Measurements from ENCODE around the gene ZNF385A.
"Not testable (repeated sequence)": the region's sequence is repeated elsewhere in the genome, so short reads cannot be mapped to it uniquely, and the experiment has no call there.

The ZNF385A gene

DNA sequence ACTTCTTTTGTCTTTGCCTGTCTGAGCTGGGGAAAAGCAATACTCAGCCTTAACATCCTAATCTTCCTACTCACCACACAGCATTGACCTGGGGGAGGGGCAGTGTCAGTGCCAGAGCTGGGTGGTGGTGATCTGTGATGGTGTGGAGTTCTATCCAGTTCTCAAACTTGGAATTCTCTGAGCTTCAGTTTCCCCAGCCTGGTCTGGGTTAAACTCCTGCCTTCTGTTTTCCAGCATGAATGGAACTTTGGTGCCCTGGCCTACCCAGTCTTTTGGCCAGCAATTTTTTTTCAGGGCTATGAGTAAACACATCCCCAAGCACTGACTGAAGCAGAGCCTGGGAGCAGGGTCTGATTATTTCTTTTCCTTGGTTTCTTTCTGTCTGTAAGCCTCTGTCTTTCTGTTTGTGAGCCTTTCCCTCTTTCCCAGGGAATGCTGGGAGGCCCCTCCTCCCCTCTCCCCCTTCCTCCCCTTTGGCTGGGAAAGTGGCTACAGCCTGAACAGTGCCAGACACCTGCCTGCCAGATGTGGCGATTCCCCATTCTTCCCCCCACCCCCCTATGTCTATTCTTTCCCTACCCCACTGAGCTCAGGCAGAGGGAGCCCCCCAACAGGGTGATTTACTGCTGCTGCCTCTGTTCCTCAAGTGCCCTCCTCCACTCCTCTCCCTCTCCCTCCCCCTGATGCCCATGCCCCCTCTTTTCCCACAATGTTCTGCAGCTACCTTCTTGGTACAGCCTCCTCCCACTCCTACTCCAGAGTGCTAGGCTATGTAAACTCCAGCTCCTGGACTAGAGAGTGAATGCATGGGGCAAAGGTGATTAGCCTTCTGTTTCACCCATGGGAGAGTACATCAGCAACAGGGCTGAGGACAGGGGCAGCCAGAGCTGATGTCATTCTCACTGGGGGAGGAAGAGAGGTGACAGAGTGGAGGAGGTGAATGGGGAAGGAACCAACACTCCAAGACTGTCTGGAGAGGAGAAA, 31.4 kb downstream of the ZNF385A start:
- DNase-seq, result no peak

DNA sequence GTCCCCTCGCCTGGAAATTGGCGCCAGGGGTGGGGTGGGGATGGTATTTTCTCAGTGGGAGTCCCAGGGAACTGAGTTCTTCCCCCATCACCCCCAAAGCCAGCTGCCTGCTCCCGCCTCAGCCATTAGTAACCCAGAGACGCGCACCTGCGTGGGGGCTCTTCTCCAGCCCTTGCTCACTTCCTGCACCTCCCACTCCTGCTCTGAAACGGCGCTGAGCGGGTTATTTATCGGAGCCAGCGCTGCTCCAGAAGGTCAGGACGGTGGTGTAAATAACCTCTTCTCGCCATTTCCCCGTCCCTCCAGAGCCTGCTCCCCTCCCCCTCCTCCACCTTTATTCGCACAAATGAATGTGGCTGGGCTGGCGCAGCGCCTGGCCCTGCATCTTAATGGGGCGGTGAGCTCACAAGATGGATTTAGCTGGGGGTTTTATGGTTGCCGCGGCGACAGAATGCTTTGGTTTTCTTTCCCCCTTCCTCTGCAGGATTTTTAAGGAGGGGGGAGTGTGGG, 32.5 kb downstream of the ZNF385A start:
- DNase-seq, result no peak

DNA sequence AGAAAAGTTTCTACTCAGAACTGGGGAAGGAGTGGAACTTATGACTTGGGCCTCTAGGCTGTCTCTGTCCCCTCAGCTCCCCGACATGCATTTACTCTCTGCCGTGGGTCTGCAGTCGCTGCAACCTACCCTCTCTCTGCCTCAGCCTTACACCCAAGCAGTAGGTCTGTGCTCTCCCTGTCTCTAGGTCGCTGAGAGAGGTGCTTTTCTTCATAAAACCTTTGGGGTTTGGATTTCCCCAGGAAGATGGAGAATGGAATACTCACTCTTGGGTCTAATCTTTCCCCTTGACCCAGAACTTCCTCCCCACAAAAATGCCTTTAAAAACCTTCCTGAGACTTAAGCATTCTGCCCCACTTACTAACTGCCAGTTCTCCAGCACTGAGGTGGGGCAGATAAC, 33.2 kb downstream of the ZNF385A start:
- no peak for DNase-seq

DNA sequence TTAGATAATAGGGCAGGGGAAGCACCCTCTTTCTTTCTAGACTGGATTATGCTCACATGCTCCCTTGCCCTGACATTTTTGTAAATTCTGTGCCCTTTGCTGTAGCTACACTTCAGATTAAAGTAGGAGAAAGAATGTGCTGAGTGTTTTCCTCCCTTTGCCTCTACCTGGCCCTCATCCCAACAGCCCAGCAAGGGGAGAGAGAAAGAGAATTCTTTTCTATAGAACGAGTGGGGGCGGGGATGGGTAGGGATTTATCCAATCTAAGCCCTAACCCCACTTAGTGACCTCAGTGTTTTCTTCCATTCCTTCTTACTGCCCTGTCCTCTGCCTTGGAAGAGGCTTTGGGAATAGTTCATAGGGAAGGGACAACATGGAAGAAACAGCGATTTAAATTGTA, 33.8 kb downstream of the ZNF385A start:
- no peak for DNase-seq

DNA sequence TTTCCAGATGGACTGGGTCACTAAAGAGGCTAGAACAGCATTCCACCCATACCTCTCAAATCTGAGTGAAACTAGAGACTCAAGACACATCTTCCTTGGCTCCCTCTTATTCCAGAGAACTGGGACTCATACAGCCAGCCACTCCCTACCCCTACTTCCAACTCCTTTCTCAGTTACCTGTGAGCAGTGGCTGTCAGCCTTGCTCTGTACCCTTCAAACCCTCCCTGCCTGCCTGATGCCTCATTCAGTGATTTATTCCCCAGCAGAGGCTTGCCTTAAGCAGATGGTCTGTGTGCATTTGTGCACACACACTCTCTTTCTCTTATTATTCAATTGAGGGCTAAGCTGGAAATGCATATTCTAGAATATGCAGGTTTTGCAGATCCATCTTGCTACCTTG, 34.9 kb downstream of the ZNF385A start:
- DNase-seq, result no peak

DNA sequence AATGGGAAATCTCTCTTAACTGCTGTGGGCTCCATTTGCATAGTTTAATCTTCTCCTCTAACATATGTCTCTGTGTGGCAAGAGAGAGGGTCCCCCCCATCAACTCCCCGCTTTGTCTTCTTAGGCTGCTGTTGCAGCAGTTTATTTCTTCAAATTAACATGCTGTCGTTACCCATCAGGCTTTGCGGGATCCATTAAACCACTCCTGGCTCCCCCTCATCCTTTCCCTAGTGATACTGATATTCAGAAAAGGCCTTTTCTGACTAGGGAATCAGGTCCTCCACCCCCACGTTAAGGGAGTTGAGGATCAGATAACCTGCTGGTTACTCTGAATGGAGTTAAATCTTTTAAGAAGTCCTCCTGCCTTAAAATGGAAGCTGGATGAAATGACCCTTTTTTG, 35.5 kb downstream of the ZNF385A start:
- no peak for DNase-seq

DNA sequence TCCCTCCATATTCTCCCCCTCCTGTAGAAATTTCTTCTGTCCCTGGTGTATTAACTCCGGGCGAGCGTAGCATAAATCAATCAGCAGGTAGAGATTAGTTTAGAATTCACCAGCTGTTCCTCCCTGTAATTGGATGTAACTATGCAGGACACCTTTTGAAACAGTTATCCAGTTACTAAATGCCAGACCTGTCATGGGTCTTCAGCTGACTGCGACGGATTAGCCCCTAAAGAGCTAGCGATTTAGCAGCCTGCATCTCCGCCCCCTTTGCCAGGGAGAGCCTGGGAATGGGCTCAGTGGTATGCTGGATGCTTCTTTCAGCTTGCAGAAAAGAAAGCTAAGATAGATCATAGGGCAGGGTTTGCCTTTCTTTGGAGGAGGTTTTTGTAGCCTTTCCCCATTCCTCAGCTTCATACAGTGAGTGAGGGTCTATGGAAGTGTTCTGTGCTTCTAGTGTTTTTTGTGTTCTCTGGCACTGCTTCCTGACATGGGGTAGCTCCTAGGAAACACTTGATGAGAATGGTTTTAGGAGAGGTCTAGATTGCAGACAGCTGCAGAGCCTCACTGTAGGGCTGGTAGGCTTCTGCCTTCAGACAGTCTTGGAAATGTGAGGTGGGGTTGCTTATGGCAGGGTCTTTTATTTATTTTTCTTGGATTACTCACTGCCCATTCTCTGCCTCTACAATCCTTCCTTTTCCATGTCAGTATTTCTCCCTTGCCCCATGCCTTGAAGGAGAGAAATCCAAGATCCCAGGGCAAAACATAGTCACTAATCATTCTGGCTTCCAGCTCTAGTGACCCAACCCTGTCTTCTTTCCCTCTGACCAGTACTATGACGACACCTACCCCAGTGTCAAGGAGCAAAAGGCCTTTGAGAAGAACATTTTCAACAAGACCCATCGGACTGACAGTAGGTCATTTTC, 42.9 kb downstream of the ZNF385A start:
- no peak for DNase-seq

DNA sequence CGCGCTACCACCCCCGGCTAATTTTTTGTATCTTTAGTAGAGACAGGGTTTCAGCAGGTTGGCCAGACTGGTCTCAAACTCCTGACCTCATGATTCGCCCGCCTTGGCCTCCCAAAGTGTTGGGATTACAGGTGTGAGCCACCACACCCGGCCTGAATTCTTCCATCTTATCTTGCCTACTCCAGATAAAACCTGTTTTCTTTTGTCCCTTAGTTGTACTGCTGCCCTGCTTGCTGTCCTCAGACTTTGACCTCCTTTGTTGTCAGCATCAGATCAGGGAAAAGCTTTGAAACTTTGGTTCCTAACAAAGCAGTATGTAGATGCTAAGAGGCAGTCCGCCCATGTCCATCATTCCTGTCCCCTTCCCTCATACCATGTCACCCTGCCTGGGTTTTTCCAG, 43.7 kb downstream of the ZNF385A start:
- no peak for DNase-seq

DNA sequence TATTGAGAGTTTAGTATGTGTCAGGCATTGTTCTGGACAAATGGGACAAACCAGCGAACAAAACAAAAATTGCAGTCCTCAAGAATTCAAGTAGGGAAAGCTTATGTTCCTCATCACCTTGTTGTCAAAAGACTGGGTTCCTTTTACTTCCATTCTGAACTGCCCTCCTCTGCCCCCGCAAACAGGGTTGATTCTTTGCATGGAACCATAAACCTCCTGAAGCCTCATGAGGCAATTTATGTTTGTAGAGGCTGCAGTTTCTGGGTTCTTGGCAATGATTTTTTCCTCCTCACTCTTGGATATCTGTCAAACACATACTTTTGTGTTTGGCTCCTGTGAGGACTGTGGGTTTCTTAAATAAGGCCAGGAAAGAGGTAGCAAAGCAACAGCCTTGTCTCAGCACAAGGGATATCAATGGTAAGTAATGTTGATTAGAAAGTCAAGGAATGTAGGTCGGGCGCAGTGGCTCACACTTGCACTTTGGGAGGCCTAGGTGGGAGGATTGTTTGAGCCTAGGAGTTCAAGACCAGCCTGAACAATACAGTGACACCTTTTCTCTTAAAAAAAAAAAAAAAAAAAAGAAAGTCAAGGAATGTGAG, 45.7 kb downstream of the ZNF385A start:
- DNase-seq, result no peak

DNA sequence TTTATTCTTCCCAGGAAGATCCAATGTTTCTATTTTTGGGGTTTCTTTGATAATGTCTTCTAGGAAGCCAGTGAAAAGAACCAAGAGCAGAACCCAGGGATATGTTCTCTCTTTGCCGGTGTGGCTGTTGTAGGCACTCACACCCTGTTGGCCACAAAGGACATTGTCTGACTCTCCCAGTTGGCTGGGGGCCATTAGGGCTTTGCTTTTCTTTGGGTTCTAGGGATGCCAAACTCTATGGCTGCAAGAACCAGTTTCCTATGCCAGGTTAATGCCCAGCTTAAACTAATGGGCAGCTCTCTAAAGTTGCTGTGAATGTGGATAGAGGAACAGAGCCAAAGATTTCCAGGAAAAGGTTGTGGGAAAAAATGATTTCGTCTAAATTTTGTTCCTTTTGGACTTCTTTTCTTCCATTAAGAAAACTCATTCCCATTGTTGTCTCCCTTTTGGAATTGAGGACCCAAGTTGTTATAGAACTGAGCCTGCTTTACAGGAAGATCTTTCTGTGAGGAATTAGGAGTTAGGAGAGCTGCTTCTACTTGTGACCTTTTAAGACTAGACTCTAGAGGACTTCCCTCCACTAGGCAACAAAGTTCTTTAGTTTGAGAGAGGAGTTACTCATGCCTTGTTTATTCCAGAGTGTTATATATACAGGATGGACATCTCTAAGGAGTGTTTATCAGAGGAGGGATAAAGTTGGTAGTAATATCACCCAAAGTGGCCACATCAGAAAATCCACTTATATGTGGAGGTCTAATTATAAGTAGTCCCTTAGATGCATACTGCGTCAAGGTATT, 46.5 kb downstream of the ZNF385A start:
- no peak for DNase-seq

DNA sequence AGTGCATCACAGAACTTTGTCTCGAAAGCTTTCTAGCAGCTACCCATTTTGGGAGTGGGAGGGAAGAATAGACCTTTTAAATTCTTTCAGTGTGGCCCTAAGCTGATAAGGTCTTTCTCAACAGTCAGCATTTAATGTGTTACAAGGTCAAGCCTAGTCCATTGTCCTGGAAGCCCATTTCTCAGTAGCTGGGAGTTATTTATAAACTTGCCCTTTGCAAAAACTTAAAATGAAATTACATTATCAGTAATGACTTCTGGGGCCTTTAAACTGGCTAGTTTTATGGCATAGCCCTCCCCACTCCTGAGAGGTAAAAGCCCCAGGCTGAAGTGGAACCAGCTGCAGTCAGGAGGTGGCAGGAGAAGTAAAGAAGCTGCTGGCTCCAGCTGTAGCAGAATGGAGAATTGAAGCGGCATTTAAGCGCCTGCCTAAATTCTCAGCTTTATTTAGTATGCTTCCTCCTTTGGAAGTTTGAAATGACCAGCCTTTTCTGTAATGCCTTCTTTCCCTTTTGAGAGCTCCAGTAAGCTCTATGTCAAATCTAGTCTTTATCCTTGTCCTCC, 47.2 kb downstream of the ZNF385A start:
- no peak for DNase-seq

DNA sequence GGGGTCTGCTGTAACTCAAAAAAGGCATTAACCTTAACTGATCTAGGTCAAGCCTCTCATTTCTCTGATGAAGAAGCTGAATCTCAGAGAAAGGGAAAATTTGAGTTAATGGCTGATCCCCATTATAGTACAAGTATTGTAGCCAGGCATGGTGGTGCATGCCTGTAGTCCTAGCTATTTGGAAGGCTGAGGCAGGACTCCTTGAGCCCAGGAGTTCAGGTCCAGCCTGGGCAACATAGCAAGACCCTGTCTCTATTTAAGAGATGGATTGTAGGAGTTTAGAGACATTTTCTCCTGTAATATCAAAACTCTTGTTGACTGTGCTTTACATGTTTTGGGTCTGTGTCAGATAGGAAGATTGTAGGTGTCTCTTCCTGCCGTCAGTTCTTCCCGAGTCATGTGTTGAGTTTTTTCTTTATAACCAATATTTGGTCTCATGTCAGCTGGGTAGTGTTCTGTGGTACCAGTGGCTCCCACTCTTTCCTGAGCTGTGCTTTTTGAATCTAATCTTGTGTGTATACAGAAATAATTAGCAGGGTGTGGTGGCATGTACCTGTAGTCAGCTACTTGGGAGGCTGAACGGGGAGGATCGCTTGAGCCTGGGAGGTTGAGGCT, 51.0 kb downstream of the ZNF385A start:
- no peak for DNase-seq

DNA sequence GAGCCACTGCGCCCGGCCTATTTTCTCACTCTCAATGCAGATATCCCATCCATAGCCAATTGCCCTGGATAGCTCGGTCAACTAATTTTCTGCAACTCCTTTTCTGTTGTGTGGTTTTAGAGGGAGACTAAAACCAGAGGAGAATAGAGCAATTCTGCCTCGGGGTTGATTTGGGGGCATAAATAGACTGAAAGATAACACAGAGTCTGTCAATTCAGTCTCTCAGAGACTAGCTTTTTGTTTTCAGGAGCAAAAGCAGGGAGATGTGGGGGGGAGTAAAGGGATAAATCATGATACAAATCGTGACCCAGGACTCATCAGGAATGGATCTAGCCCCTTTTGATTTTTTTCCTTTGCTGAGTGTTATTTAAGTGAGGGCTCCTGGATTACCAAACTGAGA, 53.1 kb downstream of the ZNF385A start:
- DNase-seq, result no peak

DNA sequence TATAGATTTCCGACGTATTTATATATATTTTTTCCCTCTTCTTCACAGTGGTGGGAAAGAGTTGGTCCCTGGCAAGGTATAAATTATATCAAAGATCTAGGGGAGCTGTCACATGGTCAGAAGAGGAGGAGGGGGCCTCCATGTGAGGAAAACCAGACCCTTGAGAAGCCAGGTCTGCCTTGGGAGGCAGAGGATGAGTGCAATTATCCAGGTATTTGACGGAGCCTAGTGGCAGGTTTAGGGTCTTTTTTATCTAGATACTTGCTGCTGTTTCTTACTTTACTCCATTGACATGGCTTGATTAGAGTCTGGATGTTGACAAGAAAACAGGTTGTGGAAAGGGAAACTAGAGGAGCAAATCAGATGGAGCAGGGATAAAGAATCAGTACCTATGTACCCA, 54.1 kb downstream of the ZNF385A start:
- no peak for DNase-seq

DNA sequence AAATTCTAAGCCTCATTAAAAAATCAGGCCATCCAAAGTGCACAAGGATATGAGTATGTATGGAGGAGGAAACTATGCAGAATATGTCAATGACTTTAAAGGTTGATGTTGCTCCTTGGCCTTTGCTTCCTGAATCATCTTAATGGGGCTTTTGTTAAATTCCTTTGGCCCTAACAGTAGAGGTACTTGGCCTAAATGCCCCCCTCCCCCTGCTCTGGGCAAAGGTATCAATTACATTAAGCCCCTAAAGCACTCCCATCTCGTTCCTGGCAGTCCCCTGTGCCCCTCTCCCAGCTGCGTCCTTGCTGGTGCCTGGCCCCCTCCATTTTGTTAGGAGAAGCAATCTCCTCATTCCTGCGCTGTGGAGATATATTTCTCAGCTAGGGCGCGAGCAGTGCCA, 54.8 kb downstream of the ZNF385A start:
- no peak for DNase-seq

DNA sequence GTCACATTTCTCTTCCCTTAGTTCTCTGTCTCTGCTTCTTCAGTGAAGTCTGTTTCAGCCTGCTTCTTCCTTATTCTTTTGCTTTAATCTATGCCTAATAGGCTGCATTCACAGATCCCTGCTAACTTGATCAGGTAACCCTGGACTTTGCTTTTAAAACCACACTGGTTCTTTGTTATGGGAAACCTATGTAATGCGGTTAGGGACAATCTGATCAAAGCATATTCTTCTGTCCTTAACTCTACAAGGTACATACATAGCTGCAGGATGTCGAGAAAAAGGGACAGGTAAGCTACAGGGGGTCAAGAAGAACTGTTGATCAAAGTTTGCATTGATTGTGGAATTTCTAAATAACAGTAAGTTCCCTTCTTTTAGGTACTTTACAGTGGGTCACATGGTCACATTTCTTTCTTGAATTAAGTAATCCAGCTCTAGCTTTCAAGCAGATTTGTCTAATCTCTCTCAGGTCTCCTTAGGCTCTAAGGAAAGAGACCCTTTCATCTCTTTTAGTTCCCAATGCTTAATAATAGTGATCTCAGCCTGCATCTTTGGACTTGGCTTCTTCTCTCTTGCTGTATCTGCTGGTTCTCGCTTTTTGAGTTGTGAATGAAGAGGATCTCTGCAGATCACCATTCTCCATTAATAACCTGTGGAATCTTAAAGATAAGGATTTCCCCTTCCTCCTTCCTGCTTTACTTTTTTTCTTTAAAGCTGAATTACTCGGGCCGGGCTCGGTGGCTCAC, 55.8 kb downstream of the ZNF385A start:
- DNase-seq, result no peak

DNA sequence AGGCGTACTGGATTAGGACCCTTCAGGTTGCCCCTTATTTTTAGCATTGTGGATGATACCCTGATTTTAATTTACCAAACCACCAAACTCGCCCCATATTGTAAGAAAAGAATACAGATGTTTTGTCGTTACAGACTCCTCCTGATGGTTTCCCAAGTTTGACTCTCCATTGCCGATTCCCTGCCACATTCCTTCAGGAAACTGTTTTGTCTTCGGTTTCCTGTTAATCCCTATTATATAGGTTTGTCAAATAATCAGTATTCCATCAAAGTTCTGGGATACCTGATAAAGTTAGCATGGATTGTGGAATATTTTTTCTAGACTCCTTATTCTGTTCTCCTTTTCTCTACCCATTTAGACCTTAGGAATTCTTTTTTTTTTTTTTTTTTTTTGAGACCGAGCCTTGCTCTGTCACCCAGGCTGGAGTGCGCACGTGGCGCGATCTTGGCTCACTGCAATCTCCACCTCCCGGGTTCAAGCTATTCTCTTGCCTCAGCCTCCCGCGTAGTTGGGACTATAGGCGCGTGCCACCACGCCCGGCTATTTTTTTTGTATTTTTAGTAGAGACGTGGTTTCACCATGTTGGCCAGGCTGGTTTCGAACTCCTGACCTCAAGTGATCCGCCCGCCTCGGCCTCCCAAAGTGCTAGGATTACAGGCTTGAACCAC, 59.0 kb downstream of the ZNF385A start:
- not testable (repeated sequence) for DNase-seq

DNA sequence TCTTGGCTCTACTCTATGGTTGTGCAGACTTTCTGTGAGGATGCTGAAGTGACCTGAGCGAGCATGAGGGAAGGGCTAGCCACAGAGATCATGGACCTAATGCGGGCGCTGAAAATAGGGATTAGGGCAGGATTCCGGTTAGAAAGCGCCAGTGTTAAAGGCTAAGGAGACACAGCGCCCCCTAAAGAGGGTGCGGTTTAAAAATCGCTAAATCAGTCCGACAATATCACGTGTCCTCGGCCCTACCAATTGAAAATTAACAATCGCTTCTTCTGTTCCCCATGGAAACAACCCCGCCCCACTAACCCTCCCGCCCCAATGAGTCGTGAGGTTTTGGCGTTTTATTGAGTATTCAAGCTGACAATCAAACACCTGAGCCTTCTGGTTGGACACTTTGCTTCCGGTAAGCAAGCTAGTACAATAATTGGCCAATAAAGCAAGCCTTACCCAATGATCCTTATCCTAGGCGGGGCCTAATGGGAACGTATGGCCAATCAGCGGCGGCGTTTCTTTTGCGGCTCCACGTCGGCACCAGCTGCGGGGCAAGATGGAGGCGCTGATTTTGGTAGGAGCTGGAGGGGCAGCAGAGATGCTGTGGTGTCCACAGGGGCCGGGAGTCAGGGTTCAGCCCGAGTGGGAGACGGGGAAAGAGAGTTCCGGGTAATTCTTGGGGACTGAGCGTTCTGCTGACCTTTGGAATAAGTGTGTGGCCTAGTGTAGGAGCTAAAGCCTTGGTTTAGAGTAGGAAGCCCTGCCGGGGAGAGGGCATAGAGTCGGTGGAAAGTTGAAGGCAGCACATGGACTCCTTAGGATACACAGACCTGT, 59.7 kb downstream of the ZNF385A start, which contains the start of gene COPZ1:
Gene COPZ1 (plus strand): TSS at position 515 of the 825 bp plus-strand sequence. CDS start 33 bp downstream, at position 548.
- DNase-seq, result peak; percentile 85

DNA sequence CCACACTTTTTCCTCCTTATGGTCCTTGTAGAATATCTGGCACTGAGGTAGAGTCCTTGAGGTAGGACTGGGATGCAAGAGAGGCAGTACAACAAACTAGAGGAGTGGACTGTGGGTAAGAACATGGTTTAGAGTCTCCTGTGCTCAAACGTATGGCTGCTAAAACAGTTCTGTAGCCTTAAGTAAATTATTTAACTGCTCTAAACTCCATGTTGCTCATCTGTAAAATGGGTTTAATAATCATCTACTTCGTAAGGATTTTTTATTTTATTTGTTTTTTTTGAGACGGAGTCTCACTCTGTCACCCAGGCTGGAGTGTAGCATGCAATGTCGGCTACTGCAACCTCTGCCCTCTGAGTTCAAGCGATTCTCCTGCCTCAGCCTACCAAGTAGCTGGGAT, 63.2 kb downstream of the ZNF385A start:
- no peak for DNase-seq

All from activated CD4-positive, CD25-positive, alpha-beta regulatory T cell treated with anti-CD3 and anti-CD28 coated beads, Interleukin-2, amount 50 U/mL, for 72 hours (primary cell).